Measurements from ENCODE around the gene SLC39A5. TPM values are rescaled to one million over a fixed set of nuclear protein-coding genes. Genes with fewer than 3 reads are reported as not detected.

The SLC39A5 gene
- total and polyA plus RNA-seq, 2 of the 13 experiments (the other 11 are each of a cell fraction or from before 2014, with no cell fraction given): 59.7 to 101 TPM

- TF ChIP-seq ZNF543 (CRISPR knock-in tag; IDR thresholded peaks at IDR 0.05): peak; percentile 2; the same call in 1 of the 2 replicates
- peak; percentile 40 for TF ChIP-seq ZFX (CRISPR knock-in tag; IDR thresholded peaks at IDR 0.05; ENCODE audit: low read depth)
- no peak for TF ChIP-seq ARHGAP35 (CRISPR knock-in tag; IDR thresholded peaks at IDR 0.05; ENCODE audit: borderline replicate concordance)
- no peak; the same call in 1 of the 2 replicates for TF ChIP-seq TFDP1 (CRISPR knock-in tag; IDR thresholded peaks at IDR 0.05; ENCODE audit: borderline replicate concordance)
- TF ChIP-seq, protein P1, sequence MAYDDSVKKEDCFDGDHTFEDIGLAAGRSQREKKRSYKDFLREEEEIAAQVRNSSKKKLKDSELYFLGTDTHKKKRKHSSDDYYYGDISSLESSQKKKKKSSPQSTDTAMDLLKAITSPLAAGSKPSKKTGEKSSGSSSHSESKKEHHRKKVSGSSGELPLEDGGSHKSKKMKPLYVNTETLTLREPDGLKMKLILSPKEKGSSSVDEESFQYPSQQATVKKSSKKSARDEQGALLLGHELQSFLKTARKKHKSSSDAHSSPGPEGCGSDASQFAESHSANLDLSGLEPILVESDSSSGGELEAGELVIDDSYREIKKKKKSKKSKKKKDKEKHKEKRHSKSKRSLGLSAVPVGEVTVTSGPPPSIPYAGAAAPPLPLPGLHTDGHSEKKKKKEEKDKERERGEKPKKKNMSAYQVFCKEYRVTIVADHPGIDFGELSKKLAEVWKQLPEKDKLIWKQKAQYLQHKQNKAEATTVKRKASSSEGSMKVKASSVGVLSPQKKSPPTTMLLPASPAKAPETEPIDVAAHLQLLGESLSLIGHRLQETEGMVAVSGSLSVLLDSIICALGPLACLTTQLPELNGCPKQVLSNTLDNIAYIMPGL (CRISPR knock-in tag; IDR thresholded peaks at IDR 0.05; ENCODE audit: borderline replicate concordance in 1 of 2, low read depth in 1 of 2): peak in 1 of 2 experiments; percentile 88; a peak in 1 of 4 replicates
- TF ChIP-seq MAX (IDR thresholded peaks at IDR 0.05): peak; percentile 74
- TF ChIP-seq TEAD3 (CRISPR knock-in tag; optimal IDR thresholded peaks at IDR 0.05; ENCODE audit: borderline replicate concordance): peak; percentile 36
- TF ChIP-seq, protein P2, sequence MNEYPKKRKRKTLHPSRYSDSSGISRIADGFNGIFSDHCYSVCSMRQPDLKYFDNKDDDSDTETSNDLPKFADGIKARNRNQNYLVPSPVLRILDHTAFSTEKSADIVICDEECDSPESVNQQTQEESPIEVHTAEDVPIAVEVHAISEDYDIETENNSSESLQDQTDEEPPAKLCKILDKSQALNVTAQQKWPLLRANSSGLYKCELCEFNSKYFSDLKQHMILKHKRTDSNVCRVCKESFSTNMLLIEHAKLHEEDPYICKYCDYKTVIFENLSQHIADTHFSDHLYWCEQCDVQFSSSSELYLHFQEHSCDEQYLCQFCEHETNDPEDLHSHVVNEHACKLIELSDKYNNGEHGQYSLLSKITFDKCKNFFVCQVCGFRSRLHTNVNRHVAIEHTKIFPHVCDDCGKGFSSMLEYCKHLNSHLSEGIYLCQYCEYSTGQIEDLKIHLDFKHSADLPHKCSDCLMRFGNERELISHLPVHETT (CRISPR knock-in tag; conservative IDR thresholded peaks at IDR 0.05): peak; percentile 71; the same call in 1 of the 2 replicates
- no peak for TF ChIP-seq NFE2L2 (IDR thresholded peaks at IDR 0.05; ENCODE audit: low read length)
- TF ChIP-seq, protein P3, sequence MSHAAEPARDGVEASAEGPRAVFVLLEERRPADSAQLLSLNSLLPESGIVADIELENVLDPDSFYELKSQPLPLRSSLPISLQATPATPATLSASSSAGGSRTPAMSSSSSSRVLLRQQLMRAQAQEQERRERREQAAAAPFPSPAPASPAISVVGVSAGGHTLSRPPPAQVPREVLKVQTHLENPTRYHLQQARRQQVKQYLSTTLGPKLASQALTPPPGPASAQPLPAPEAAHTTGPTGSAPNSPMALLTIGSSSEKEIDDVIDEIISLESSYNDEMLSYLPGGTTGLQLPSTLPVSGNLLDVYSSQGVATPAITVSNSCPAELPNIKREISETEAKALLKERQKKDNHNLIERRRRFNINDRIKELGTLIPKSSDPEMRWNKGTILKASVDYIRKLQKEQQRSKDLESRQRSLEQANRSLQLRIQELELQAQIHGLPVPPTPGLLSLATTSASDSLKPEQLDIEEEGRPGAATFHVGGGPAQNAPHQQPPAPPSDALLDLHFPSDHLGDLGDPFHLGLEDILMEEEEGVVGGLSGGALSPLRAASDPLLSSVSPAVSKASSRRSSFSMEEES (CRISPR knock-in tag; IDR thresholded peaks at IDR 0.05): no peak
- TF ChIP-seq, protein P4, sequence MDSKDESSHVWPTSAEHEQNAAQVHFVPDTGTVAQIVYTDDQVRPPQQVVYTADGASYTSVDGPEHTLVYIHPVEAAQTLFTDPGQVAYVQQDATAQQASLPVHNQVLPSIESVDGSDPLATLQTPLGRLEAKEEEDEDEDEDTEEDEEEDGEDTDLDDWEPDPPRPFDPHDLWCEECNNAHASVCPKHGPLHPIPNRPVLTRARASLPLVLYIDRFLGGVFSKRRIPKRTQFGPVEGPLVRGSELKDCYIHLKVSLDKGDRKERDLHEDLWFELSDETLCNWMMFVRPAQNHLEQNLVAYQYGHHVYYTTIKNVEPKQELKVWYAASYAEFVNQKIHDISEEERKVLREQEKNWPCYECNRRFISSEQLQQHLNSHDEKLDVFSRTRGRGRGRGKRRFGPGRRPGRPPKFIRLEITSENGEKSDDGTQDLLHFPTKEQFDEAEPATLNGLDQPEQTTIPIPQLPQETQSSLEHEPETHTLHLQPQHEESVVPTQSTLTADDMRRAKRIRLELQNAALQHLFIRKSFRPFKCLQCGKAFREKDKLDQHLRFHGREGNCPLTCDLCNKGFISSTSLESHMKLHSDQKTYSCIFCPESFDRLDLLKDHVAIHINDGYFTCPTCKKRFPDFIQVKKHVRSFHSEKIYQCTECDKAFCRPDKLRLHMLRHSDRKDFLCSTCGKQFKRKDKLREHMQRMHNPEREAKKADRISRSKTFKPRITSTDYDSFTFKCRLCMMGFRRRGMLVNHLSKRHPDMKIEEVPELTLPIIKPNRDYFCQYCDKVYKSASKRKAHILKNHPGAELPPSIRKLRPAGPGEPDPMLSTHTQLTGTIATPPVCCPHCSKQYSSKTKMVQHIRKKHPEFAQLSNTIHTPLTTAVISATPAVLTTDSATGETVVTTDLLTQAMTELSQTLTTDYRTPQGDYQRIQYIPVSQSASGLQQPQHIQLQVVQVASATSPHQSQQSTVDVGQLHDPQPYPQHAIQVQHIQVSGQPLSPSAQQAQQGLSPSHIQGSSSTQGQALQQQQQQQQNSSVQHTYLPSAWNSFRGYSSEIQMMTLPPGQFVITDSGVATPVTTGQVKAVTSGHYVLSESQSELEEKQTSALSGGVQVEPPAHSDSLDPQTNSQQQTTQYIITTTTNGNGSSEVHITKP (CRISPR knock-in tag; IDR thresholded peaks at IDR 0.05; ENCODE audit: low read depth): no peak
- TF ChIP-seq SKI (IDR thresholded peaks at IDR 0.05; ENCODE audit: partially characterized antibody): peak; percentile 57
- TF ChIP-seq, protein P5, sequence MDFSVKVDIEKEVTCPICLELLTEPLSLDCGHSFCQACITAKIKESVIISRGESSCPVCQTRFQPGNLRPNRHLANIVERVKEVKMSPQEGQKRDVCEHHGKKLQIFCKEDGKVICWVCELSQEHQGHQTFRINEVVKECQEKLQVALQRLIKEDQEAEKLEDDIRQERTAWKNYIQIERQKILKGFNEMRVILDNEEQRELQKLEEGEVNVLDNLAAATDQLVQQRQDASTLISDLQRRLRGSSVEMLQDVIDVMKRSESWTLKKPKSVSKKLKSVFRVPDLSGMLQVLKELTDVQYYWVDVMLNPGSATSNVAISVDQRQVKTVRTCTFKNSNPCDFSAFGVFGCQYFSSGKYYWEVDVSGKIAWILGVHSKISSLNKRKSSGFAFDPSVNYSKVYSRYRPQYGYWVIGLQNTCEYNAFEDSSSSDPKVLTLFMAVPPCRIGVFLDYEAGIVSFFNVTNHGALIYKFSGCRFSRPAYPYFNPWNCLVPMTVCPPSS (IDR thresholded peaks at IDR 0.05): no peak
- no peak for TF ChIP-seq PHF21A (CRISPR knock-in tag; IDR thresholded peaks at IDR 0.05)
- TF ChIP-seq ZKSCAN1 (IDR thresholded peaks at IDR 0.05; ENCODE audit: low read length): peak; percentile 45; the same call in 1 of the 2 replicates
- TF ChIP-seq ZNF569 (CRISPR knock-in tag; IDR thresholded peaks at IDR 0.05; ENCODE audit: borderline replicate concordance): no peak
These were observed 40.5 kb upstream of the SLC39A5 start, which contains the start of gene SMARCC2 (continued) for GRCh38 chr12:56189099-56189917.

All from HepG2 (cell line).